GM12892 (cell line): Measurements from ENCODE around the gene GCLC.

ENCODE experiments used
- DNase-seq: peaks from one replicate; pipeline ENCODE4 v3.0.0; 2011; ENCODE audit not compliant: insufficient read length
- FAIRE-seq: peaks from 2 replicates; lab custom pipeline; 2011; peaks lifted over from hg19 to GRCh38; lab: Jason Lieb, UNC
- POLR2A ChIP-seq: IDR thresholded peaks from 2 replicates; pipeline ENCODE4 v1.6.1; 2011; ENCODE audit warnings: low read depth, low read length, control low read depth
- POLR2AphosphoS5 ChIP-seq: IDR thresholded peaks from 2 replicates; pipeline ENCODE4 v1.6.1; 2011; ENCODE audit warnings: low read depth, low read length, control low read depth
- TAF1 ChIP-seq: IDR thresholded peaks from 2 replicates; pipeline ENCODE4 v1.6.1; 2011; ENCODE audit warnings: low read depth, mild to moderate bottlenecking, control low read depth, low read length, borderline replicate concordance

The GCLC gene

DNA sequence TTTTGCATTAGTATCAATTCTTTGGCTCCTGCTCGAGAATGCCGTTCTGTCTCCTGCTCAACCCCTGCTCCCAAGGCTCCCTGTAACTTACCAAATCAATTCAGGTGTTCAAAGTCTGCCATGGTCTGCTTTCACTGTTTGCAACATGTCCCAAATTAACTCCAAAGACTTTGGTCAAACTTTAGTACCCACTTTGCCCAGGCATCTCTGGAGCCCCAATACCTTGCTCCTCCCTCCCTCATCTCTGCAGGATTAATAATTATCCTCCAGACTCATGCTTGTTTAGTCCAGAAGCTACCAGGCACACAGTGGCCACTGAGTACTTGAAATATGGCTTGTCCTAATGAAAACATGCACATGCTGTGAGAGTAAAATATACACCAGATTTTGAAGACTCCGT, 30.2 kb downstream of the GCLC start:
- FAIRE-seq (no peak), DNase-seq (no peak)
- no peak for TF ChIP-seq POLR2A

DNA sequence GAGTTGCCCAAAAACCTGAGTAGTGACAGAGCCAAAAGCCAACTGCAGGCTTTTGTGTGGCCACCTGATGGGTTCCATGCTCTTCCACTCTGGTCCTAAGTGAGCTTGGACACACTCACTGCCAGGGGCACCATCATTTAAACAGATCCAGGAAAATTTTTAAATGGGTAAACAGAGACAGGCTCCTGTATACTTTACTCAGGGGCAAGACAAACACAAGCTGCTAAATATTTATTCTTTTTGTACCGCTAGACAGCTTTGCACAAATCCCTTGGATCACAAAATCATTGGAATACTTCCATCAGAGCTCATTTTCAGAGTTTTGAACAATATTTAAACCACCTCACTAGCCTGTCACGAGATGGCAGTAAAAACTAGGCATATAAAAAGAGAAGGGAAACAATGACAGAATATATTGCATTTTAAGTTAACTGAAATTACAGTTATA, 31.4 kb downstream of the GCLC start:
- TF ChIP-seq TAF1 (no peak), POLR2AphosphoS5 (no peak)
- DNase-seq: no peak
- no peak for FAIRE-seq

DNA sequence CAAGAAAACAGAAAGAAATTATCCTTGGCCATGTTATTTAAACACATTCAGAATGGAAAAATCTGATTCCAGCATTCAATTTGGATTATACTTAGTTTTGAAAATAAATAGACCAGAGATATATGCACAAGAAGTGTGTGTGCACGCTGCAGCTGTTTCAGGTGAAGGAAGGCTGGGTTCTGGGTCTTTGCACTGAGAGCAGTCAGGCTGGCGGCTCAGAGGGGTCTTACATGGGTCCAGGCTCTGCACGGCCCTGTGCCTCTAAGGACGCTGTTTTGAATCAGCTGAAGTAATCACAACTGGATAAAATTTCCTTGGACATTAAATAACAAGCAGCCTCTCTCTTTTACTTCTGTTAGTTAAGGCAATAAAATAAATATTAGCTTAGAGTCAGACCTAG, 31.8 kb downstream of the GCLC start:
- TF ChIP-seq TAF1 (no peak), POLR2AphosphoS5 (no peak), POLR2A (no peak)
- FAIRE-seq (no peak), DNase-seq (no peak)

DNA sequence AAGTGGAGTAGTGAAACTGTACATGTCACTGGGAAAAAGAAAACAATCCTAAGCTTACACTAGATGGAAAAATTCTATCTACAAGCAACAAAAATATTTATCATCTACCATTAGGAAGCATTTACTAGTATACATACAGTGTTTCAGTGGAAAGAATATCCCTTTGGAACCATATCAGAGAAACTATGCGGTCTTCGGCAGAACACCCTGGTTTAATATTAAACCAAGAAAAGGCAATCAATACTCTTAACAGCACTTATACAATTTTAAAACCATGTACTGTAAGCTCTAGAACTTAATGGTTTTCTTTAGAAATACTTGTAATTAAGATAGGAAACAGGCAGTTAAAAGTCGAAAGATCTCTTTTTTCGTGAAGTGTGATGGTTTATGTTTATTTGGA, 32.3 kb downstream of the GCLC start:
- no peak for TF ChIP-seq POLR2AphosphoS5
- TF ChIP-seq TAF1: no peak
- TF ChIP-seq POLR2A: no peak
- FAIRE-seq: no peak
- no peak for DNase-seq

DNA sequence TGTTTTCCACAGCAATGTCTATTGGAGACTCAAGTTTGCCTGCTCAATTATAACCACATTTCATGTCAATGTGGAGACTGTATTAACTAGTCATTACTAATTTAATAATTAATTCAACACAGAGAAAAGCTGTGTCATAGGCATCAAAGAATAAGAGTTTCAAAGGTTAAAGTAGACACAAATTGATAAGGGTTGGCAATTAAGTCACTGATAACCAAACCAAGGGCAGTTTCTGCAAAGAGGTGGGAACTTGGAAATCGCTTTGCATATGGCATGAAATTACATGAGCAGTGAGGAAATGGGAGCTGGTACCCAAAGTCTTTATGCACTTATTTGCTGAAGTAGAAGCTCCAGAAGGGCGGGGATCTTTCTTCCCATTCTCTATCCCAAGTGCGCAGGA, 34.2 kb downstream of the GCLC start:
- FAIRE-seq: no peak
- no peak for DNase-seq
- TF ChIP-seq POLR2AphosphoS5 (no peak), POLR2A (no peak), TAF1 (no peak)

DNA sequence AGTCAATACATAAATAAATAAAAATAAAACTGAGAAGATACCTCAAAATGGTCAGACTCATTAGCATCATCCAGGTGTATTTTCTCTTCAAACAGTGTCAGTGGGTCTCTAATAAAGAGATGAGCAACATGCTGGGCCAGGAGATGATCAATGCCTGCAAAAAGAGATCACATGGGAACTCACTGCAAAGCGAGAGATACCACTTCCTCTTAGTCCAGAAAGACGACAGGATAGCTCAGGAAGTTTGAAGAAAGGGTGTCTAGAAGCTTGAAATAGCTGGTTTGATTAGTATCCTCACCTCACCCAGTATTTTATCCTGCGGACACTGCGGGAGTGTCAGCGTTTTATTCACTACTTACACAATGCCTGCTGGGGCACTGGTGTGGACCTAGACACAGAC, 38.0 kb downstream of the GCLC start:
- no peak for TF ChIP-seq POLR2A
- TF ChIP-seq TAF1: no peak
- TF ChIP-seq POLR2AphosphoS5: no peak
- FAIRE-seq: no peak
- no peak for DNase-seq

DNA sequence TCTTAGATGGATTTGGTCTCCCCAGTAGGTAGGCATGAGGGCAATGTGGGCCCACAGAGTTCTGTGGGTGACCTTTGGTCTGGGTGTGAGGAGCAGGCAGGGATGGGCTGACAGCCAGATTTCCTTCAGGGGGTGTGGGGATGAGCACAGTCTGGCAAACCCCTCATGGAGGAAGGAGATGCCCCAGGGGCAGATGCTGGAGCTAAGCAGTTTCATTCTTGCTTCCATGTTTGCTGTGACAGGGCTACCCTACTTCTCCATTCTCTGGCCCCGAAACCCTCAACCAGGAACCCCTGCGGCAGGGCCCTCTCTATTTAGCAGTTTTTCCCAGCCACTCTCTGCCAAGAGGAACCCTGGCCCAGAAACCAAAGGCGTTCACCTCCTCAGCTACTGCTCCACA, 40.4 kb downstream of the GCLC start:
- no peak for TF ChIP-seq TAF1
- no peak for TF ChIP-seq POLR2AphosphoS5
- no peak for TF ChIP-seq POLR2A
- DNase-seq (no peak), FAIRE-seq (no peak)

DNA sequence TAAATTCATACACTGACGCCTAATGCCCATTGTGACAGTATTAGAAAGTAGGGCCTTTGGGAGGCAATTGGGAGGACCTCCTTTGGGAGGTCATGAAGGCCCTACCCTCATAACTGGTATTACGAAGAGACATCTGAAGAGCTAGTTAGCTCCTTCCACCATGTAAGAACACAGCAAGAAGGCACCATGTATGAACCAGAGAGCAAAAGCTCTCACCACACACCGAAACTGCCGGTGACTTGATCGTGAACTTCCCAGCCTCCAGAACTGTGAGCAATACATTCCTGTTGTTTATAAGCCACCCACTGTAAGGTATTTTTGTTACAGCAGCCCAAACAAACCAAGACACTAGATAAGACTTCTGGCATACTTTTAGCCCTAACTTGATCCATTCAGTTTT, 41.8 kb downstream of the GCLC start:
- TF ChIP-seq TAF1 (no peak), POLR2A (no peak), POLR2AphosphoS5 (no peak)
- no peak for FAIRE-seq

DNA sequence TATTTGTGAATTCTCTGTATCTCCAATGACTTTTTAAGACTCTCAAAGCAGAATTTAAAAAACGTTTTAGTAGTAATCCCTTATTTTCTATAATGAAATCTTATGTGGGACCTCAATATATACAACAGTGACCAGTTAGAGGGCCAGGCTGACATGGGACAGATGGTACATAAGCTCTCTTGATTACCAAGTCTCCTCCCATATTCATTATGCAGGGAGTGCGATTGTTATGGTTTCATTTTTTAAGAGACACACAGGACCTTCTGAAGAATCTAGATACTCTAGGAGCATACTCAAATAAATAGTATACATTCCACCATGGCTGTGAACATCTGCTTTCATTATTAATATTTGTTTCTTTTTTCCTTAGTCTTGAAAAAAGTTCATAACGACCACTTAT, 43.5 kb downstream of the GCLC start:
- DNase-seq: no peak
- no peak for FAIRE-seq
- TF ChIP-seq POLR2AphosphoS5 (no peak), POLR2A (no peak)

More for the DNA sequence above, 41.8 kb downstream of the GCLC start:
- no peak for DNase-seq

DNA sequence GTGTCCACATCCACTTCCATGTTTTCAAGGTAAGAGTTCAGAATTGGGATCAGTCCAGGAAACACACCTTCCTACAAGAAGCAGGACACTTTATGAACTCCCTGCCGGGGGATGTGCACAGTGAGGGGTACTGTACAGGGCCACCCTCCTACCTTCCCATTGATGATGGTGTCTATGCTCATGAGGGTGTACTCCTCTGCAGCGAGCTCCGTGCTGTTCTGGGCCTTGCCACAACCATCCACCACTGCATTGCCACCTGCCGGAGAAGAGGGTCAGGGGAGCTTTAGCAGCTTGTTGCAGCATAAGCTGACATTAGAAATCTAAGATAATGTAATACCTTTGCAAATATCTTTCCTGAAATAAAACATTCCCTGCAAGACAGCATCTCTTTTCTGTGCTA, 44.8 kb downstream of the GCLC start:
- DNase-seq: no peak
- no peak for FAIRE-seq
- no peak for TF ChIP-seq POLR2A
- TF ChIP-seq POLR2AphosphoS5: no peak
- no peak for TF ChIP-seq TAF1

DNA sequence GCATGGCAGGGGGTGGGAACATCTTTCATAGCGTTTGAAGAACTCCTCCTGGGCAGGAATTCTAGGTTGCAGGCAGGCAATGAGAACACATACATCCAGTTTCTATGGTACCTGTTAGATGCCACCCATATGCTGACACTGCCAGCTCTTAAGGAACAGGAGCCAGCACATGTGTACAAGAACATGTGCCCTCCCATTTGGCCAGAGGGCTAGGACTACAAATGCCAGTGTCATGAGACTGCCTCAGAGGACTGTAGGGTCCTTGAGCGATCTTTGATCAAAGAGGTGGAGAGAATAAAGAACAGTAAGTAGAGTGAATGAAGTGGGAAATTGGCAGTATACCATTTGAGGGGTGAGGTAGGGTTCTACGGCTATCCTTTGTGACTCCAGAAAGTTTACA, 45.8 kb downstream of the GCLC start:
- no peak for DNase-seq
- FAIRE-seq: no peak
- TF ChIP-seq TAF1 (no peak), POLR2A (no peak), POLR2AphosphoS5 (no peak)

DNA sequence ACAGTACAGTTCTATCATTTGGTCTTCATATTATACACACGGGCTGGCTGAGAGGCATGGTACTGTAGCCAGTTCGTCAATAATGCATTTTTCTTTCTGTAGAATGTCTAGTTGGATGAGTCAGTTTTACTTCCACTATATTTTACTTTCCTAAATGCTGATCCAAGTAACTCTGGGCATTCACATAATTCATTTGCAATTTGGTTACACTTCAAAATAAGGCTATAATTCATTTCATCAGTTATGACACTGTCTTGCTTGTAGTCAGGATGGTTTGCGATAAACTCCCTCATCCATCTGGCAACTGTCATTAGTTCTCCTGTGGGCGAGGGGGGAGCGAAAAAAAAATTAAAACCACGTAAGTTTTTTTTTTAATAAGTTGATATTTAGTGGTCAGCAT, 46.3 kb downstream of the GCLC start:
- TF ChIP-seq POLR2AphosphoS5 (no peak), POLR2A (no peak), TAF1 (no peak)
- FAIRE-seq: no peak
- no peak for DNase-seq

DNA sequence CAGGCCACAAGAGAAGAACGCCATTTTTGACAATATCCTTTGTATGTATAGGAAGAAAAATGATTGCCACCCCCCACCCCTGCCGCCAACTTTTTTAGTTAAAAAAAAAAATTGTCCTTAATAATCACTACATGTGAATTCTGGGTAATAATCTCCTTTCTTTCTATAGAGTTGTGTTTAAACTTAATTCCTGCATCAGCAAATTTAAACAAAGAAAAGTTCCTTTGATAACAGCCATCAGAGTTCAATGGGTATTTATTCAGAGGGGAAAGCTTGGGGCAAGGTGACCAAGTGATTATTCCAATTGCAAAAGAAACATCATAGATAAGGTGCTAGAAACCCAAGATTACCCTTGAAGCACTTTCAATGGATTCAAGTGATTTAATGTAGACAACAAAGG, 47.0 kb downstream of the GCLC start:
- no peak for TF ChIP-seq POLR2A
- no peak for TF ChIP-seq POLR2AphosphoS5
- TF ChIP-seq TAF1: no peak
- FAIRE-seq: no peak
- no peak for DNase-seq
